ENCODE data around the gene ATP1A1.

DNA sequence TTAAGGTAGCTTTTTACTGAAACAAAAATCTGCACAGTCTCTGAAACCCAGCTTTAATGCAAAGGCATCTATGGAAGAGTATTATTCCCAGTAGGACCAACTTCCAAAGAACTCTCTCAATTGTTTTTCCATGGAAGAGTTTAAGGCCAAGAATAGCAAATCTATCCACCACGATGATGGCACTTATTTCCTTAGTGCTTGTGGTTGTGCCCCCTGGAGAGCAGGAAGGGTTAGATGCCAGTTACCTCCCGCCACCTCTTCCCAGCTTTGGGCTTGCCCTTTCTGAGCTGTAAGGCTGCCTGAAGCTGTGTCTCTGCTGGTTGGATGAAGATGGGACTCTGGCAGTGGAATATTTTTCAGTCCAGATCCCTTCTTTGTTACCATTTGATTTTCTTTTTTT is 4.8 kb upstream of the ATP1A1 start:
- TF ChIP-seq KLF10 (tag by site-specific recombination; IDR thresholded peaks at IDR 0.05) = no peak
- no peak for TF ChIP-seq ZIC2 (tag by site-specific recombination; IDR thresholded peaks at IDR 0.05)
- TF ChIP-seq, protein P1, sequence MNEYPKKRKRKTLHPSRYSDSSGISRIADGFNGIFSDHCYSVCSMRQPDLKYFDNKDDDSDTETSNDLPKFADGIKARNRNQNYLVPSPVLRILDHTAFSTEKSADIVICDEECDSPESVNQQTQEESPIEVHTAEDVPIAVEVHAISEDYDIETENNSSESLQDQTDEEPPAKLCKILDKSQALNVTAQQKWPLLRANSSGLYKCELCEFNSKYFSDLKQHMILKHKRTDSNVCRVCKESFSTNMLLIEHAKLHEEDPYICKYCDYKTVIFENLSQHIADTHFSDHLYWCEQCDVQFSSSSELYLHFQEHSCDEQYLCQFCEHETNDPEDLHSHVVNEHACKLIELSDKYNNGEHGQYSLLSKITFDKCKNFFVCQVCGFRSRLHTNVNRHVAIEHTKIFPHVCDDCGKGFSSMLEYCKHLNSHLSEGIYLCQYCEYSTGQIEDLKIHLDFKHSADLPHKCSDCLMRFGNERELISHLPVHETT (tag by site-specific recombination; IDR thresholded peaks at IDR 0.05) = no peak
- TF ChIP-seq, protein P2, sequence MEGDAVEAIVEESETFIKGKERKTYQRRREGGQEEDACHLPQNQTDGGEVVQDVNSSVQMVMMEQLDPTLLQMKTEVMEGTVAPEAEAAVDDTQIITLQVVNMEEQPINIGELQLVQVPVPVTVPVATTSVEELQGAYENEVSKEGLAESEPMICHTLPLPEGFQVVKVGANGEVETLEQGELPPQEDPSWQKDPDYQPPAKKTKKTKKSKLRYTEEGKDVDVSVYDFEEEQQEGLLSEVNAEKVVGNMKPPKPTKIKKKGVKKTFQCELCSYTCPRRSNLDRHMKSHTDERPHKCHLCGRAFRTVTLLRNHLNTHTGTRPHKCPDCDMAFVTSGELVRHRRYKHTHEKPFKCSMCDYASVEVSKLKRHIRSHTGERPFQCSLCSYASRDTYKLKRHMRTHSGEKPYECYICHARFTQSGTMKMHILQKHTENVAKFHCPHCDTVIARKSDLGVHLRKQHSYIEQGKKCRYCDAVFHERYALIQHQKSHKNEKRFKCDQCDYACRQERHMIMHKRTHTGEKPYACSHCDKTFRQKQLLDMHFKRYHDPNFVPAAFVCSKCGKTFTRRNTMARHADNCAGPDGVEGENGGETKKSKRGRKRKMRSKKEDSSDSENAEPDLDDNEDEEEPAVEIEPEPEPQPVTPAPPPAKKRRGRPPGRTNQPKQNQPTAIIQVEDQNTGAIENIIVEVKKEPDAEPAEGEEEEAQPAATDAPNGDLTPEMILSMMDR (tag by site-specific recombination; IDR thresholded peaks at IDR 0.05) = no peak
- no peak for TF ChIP-seq ZNF629 (tag by site-specific recombination; IDR thresholded peaks at IDR 0.05)
- TF ChIP-seq SP7 (tag by site-specific recombination; IDR thresholded peaks at IDR 0.05) = no peak
